Right lobe of liver (tissue), 4 donors: ENCODE data around the gene DTL.

ENCODE experiments used
- POLR2A ChIP-seq: fragments of 450-650 bp; IDR thresholded peaks from one replicate; pipeline ENCODE4 v1.6.1; 2017; ENCODE audit warnings: antibody characterized with exemption, mild to moderate bottlenecking
- TF ChIP-seq, protein P1 (sequence below), 4 donors: fragments of 200-600 bp in 3 of 4; fragments of 450-650 bp in 1 of 4; IDR thresholded peaks; one replicate each; pipeline versions ENCODE4 v1.5.1 to v1.8.0; 2016 to 2022; ENCODE audit warnings: antibody characterized with exemption in 4 of 4, mild to moderate bottlenecking in 2 of 4
- donor health status: DM: no; HTN: no; CAD: no.
- donor health status: DM: no; HTN: no; CAD: no.
- donor health status: DM: no; HTN: yes; CAD: no.

DNA sequence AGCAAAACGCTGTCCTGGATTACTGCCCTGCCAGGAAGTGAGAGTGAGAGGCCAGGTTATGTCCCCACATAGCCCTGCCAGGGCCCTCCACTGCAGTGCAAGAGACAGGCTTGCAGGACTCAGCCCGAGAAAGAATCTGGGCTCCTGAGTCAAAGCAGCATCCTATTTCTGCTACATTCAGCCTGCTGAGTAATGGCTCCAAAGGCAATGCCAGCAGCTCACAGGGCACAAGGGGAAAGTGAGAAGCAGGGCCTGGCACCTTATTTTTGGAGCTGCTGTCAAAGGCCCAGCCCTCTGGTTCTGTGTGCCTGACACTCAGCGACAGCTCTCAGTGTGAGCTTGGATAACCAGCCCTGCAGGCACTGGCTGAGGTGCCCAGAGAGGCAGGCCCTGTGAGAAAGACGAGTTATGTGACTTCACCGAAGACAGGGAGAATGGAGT lies 83.9 kb downstream of the DTL start:
- TF ChIP-seq, protein P1, sequence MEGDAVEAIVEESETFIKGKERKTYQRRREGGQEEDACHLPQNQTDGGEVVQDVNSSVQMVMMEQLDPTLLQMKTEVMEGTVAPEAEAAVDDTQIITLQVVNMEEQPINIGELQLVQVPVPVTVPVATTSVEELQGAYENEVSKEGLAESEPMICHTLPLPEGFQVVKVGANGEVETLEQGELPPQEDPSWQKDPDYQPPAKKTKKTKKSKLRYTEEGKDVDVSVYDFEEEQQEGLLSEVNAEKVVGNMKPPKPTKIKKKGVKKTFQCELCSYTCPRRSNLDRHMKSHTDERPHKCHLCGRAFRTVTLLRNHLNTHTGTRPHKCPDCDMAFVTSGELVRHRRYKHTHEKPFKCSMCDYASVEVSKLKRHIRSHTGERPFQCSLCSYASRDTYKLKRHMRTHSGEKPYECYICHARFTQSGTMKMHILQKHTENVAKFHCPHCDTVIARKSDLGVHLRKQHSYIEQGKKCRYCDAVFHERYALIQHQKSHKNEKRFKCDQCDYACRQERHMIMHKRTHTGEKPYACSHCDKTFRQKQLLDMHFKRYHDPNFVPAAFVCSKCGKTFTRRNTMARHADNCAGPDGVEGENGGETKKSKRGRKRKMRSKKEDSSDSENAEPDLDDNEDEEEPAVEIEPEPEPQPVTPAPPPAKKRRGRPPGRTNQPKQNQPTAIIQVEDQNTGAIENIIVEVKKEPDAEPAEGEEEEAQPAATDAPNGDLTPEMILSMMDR (IDR thresholded peaks at IDR 0.05) = no peak
- TF ChIP-seq POLR2A = no peak
